Measurements from ENCODE around the gene SPON1. TPM values are rescaled to one million over a fixed set of nuclear protein-coding genes. Genes with fewer than 3 reads are reported as not detected.

SPON1 gene
- total RNA-seq, 2 experiments from 2014 or later, result 0.96 to 1.4 TPM

DNA sequence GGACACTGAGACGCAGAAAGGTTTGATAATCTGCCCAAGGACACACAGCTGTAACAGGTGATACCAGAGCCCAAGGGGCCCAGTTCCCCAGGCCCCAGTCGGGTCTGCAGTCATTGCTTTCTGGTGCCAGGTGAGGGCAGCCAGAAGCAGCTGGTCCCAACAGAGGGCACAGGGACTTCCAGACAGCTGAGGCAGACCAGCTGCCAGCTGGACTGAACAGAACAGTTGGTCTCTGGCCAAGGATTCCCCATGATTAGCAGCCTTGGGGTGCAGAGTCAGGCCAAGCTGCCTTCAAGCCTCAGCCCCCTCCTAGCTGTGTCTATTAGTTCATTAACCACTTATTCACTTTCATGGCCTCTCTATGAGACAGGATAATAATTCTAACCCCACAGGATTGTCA lies 290.9 kb downstream of the SPON1 start:
- ATAC-seq (no peak), DNase-seq (no peak)
- intact Hi-C loops (cut with micrococcal nuclease), result no loop called here
- TF ChIP-seq, protein P1, sequence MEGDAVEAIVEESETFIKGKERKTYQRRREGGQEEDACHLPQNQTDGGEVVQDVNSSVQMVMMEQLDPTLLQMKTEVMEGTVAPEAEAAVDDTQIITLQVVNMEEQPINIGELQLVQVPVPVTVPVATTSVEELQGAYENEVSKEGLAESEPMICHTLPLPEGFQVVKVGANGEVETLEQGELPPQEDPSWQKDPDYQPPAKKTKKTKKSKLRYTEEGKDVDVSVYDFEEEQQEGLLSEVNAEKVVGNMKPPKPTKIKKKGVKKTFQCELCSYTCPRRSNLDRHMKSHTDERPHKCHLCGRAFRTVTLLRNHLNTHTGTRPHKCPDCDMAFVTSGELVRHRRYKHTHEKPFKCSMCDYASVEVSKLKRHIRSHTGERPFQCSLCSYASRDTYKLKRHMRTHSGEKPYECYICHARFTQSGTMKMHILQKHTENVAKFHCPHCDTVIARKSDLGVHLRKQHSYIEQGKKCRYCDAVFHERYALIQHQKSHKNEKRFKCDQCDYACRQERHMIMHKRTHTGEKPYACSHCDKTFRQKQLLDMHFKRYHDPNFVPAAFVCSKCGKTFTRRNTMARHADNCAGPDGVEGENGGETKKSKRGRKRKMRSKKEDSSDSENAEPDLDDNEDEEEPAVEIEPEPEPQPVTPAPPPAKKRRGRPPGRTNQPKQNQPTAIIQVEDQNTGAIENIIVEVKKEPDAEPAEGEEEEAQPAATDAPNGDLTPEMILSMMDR (IDR thresholded peaks at IDR 0.05), result no peak
- ChIA-PET POLR2A (no interaction called here), CTCF (interaction anchor here (0.6 to 2.6 kb wide), 7 partner anchors 10 to 481 kb away, joined by 3 to 16 read pairs (median 3); no protein-coding TSS in a partner anchor)
- H3K27me3 Mint-ChIP-seq, result no peaks in the 10 kb centered on the region
- peaks cover 12% of the 10 kb centered on the region for H3K4me1 Mint-ChIP-seq (ENCODE audit: low read depth)
- H3K4me3 Mint-ChIP-seq, result no peak overlapping the region
- no peak overlapping the region for H3K27ac Mint-ChIP-seq
- no peaks in the 10 kb centered on the region for H3K9me3 Mint-ChIP-seq
- H3K36me3 Mint-ChIP-seq (ENCODE audit: low read depth), result no peaks in the 10 kb centered on the region

DNA sequence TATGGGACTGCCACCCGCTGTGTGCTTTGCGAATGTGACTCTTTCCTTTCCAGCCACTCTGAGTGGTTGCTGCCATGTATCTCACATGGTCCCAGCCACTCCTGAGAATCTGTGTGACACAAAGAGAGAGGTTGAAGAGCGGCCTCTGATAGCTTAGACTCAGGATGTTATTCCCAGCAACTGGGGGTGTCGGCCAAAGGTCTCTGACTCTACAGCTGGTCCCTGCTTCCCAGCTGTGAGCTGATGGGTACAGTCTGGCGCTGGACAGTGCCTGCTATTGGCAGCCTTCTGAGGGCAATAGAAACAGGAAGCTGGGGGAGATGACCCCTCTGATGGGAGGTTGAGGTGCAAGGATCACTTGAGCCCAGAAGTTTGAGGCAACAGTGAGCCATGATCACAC lies 291.3 kb downstream of the SPON1 start:
- ATAC-seq (no peak), DNase-seq (no peak)
- POLR2A ChIA-PET, result no interaction called here
- CTCF ChIA-PET, result interaction anchor here (0.6 to 1.9 kb wide), 6 partner anchors 9 to 482 kb away, joined by 3 to 7 read pairs (median 4); no protein-coding TSS in a partner anchor
- no peak overlapping the region for H3K27ac Mint-ChIP-seq
- H3K27me3 Mint-ChIP-seq, result no peaks in the 10 kb centered on the region
- TF ChIP-seq, protein P1 (IDR thresholded peaks at IDR 0.05), result no peak
- peaks cover 8% of the 10 kb centered on the region for H3K4me1 Mint-ChIP-seq (ENCODE audit: low read depth)
- intact Hi-C loops (cut with micrococcal nuclease), result no loop called here
- no peak overlapping the region for H3K4me3 Mint-ChIP-seq
- H3K36me3 Mint-ChIP-seq (ENCODE audit: low read depth), result no peaks in the 10 kb centered on the region
- no peaks in the 10 kb centered on the region for H3K9me3 Mint-ChIP-seq

DNA sequence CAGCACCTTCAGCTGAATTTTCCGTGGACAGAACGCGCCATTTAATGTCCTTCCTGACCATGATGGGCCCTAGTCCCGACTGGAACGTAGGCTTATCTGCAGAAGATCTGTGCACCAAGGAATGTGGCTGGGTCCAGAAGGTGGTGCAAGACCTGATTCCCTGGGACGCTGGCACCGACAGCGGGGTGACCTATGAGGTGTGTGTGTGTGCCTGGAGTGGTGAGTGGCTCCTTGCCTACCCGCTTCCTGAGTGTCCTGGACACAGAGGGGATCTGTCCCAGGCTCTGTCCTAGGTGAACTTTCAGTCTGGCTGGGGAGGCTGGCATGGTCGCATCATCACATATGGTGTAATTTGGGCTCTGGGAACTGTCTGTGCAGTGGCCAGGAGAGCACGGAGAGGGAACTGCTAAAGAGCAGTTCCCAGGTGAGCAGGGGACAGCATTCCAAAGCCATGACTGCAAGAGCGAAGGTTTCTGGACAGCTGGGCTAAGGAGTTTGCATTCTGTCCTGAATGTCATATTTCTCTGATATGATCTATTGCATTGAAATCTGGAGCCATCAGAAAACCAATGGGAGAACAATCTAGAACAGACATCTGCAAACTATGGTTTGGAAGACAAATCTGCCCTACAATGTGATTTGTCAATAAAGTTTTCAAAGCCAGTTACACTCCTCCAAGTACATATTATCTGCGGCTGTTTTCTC lies 292.2 kb downstream of the SPON1 start:
- Mint-ChIP-seq H3K27ac (no peak overlapping the region), H3K27me3 (no peaks in the 10 kb centered on the region), H3K9me3 (no peaks in the 10 kb centered on the region), H3K4me1 (ENCODE audit: low read depth) (no peaks in the 10 kb centered on the region), H3K36me3 (ENCODE audit: low read depth) (no peaks in the 10 kb centered on the region), H3K4me3 (no peak overlapping the region)
- intact Hi-C loops (cut with micrococcal nuclease), result no loop called here
- DNase-seq (no peak), ATAC-seq (no peak)
- POLR2A ChIA-PET, result no interaction called here
- CTCF ChIA-PET, result interaction anchor here (0.7 to 1.9 kb wide), 2 partner anchors 54 to 194 kb away, joined by 4 to 5 read pairs; no protein-coding TSS in a partner anchor
- TF ChIP-seq, protein P1 (IDR thresholded peaks at IDR 0.05), result no peak

DNA sequence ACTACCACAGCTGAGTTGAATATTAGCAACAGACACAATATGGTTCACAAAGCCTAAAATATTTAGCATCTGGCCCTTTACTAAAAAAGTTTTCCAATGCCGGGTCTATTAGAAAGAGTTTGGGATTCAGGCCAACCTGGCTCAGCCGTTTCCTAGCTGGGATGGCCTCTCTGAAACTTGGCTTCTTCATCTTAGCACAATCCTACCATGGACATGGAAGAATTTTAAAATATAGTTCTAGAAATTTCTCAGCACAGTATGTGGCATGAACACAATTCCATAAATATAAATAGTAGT lies 292.7 kb downstream of the SPON1 start:
- no peak overlapping the region for H3K27ac Mint-ChIP-seq
- H3K9me3 Mint-ChIP-seq, result no peaks in the 10 kb centered on the region
- no peak overlapping the region for H3K4me3 Mint-ChIP-seq
- POLR2A ChIA-PET, result no interaction called here
- CTCF ChIA-PET, result no interaction called here
- intact Hi-C loops (cut with micrococcal nuclease), result no loop called here
- H3K27me3 Mint-ChIP-seq, result no peaks in the 10 kb centered on the region
- no peak for DNase-seq
- no peaks in the 10 kb centered on the region for H3K4me1 Mint-ChIP-seq (ENCODE audit: low read depth)
- no peak for ATAC-seq
- TF ChIP-seq, protein P1 (IDR thresholded peaks at IDR 0.05), result no peak
- H3K36me3 Mint-ChIP-seq (ENCODE audit: low read depth), result no peaks in the 10 kb centered on the region

GRCh38 chr11:14258221-14258935 lies 295.9 kb downstream of the SPON1 start:
- H3K27me3 Mint-ChIP-seq, result no peaks in the 10 kb centered on the region
- H3K9me3 Mint-ChIP-seq, result no peaks in the 10 kb centered on the region
- DNase-seq (no peak), ATAC-seq (peak; percentile 56)
- CTCF ChIA-PET, result interaction anchor here (0.7 to 1.8 kb wide), 4 partner anchors 9 to 160 kb away, joined by 3 to 6 read pairs (median 4); no protein-coding TSS in a partner anchor
- H3K36me3 Mint-ChIP-seq (ENCODE audit: low read depth), result no peaks in the 10 kb centered on the region
- intact Hi-C loops (cut with micrococcal nuclease), result no loop called here
- H3K4me3 Mint-ChIP-seq, result no peak overlapping the region
- H3K4me1 Mint-ChIP-seq (ENCODE audit: low read depth), result no peaks in the 10 kb centered on the region
- POLR2A ChIA-PET, result no interaction called here
- H3K27ac Mint-ChIP-seq, result no peak overlapping the region
- TF ChIP-seq, protein P1 (IDR thresholded peaks at IDR 0.05), result no peak

Data from activated CD8-positive, alpha-beta T cell treated with anti-CD3 and anti-CD28 coated beads for 36 hours (primary cell).